HG03025 (cell line): ENCODE measurements around the gene LGALS8.
"Not testable (repeated sequence)": the region's sequence is repeated elsewhere in the genome, so short reads cannot be mapped to it uniquely, and the experiment has no call there.

Experiments
- ATAC-seq: cut with Tn5 transposase; IDR thresholded peaks from one replicate; pipeline ENCODE4 v1.9.1; 2021; ENCODE audit warnings: mild to moderate bottlenecking, moderate library complexity; ENCODE audit not compliant: unreplicated experiment, low FRiP score

The LGALS8 gene

GRCh38 chr1:236578661-236579060, 54.9 kb downstream of the LGALS8 start:
- no peak for ATAC-seq

GRCh38 chr1:236580404-236580803, 56.6 kb downstream of the LGALS8 start:
- not testable (repeated sequence) for ATAC-seq

- no peak for ATAC-seq
Measured at GRCh38 chr1:236581528-236581927, 57.7 kb downstream of the LGALS8 start.

GRCh38 chr1:236589531-236589930, 65.7 kb downstream of the LGALS8 start:
- ATAC-seq, result no peak

- no peak for ATAC-seq
Measured at GRCh38 chr1:236590553-236591150, 66.9 kb downstream of the LGALS8 start.

GRCh38 chr1:236602171-236602570, 78.4 kb downstream of the LGALS8 start:
- no peak for ATAC-seq
